A172 (cell line): ENCODE measurements around the gene PPP2R5A. TPM values are rescaled to one million over a fixed set of nuclear protein-coding genes. Genes with fewer than 3 reads are reported as not detected.
"Not testable (repeated sequence)": the region's sequence is repeated elsewhere in the genome, so short reads cannot be mapped to it uniquely, and the experiment has no call there.

Experiments
- DNase-seq: peaks from one replicate; pipeline ENCODE4 v3.0.0-alpha.2; 2015; ENCODE audit warnings: low spot score
- total RNA-seq: library from RNA; depleted of rRNA; stranded (reverse); fragments of >200 nt; shearing (Covaris generic); gene quantifications from 2 replicates; pipeline ENCODE4 v1.2.3, GENCODE V29; 2014

The PPP2R5A gene
- total RNA-seq, 1 experiment from 2014 or later: 24.4 TPM

DNA sequence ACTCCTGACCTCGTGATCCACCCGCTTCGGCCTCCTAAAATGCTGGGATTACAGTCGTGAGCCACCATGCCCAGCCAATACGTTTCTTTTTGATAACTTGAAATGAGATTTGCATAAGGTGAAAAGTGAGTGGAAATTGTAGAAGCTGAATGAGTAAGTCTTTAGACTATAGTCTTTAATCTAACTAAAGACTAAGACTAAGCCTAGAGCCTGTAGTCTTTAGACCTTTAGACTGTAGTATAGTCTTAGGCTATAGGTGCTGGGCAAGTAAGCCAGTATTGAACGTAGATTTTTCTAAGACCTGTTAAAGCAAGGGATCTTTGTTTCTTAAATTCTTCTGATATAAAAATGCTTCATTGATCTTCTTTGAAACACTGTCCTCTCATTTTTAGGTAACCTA lies 12.1 kb downstream of the PPP2R5A start:
- DNase-seq: no peak

DNA sequence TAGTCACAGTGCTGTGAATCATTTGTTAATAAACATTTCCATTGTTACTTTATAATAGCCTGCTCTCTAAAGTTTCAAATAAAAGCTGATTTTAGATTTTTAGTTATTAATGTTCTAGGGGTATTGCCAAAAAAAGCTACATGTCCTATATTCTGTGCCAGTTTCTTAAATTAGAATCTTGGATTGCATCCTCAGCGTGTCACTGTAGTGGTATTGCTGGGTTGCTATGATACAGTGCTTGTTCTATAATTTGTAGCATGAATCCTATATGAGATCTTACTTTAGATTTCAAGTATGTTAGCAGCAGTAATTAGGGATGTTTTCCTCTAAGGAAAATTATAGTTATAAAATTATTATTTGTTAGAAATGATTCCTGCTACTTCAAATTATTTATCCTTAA lies 16.4 kb downstream of the PPP2R5A start:
- no peak for DNase-seq

DNA sequence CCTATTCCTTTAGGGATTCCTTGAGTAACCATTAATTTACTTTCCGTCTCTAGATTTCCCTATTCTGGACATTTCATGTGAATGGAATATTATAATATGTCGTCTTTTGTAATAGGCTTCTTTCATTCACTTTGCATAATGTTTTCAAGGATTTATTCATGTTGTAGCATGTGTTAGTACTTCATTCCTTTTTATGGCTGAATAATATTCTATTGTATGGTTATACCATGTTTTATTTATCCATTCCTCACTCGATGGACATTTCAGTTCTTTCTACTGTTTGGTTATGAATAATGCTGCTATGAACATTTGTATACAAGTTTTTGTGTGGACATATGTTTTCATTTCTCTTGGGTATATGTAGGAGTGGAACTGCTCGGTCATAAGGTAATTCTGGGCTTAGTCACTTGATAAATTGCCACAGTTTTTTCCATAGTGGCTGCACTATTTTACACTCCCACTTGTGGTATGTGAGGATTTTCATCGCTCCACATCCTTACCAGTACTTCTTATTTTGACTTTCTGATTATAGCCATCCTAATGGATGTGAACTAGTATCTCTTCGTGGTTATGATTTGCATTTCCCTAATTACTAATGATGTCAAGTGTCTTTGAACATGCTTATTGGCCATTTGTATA lies 17.7 kb downstream of the PPP2R5A start:
- DNase-seq: no peak

DNA sequence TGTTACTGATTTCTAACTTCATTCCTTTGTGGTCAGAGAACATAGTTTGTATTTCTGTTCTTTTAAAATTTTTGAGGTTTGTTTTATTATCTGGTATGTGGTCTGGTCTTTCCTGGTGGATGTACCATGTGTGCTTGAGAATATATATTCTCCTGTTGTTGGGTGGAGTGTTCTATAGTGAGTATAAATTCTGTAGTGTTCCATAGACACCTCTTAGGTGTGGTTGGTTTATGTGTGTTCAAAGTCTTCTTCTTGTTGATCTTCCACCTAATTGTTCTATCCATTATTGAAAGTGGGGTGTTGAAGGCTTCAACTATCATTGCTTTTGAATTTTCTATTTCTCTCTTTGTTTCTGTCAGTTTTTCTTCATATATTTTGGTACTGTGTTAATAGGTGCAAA lies 20.1 kb downstream of the PPP2R5A start:
- no peak for DNase-seq

DNA sequence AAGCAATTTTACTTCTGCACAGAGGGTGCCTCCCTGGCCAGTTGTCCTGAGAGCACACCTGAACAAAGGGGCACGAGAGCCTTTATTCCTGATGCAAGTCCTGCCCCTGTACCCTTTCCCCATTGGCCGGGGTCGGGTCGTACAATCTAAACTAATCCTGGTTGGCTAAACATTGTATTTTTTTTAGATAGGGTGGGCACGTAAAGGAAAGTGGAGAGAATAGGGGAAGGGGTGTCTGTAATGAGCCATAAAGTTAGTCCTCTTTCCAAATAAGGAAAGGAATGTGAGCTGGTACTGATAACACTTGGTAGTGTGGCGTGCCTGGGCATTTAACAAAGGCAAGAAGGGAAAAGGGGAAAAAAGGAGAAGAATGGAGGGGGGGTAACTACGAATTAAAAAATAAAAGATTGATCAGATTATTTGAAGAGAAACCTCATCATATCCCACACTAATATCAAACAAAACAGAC lies 20.8 kb downstream of the PPP2R5A start:
- not testable (repeated sequence) for DNase-seq

DNA sequence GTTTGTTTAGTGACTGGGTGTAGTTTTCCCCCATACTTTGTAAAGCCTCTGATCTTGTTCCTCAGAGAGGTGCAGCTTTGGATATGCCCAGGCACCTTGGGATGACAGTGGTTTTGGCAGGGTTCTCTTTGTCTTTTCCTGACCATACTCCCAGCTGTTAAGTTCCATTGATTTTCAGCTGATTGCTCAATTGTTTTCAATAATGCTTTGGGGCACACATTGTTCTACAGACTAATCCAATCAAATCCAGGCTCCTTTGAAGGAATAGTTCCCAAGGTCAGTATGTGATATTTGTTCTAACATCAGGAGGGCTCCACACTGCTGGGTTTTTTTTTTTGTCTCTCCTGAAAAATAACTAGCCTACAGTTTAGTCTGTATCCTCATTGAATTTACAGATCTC lies 24.8 kb downstream of the PPP2R5A start:
- no peak for DNase-seq

DNA sequence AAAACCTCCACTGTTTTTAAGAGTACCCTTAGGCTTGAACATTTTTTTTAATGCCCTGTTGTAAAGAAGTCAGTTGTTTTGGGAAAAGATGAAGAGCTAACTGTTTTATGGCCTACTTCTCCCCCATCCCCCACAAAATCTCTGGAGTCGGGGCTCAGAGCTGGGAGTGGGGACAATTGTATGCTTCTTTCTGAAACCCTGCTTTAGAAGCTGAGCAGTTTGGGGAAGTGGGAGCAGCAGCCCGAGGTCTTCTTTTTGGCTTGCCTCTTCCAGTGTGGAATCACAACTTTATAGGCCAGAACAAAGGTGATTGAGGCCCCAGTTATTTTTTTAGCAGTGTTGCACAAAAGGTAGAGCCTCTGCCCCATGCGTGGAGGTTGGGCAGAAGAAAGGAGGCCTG lies 25.2 kb downstream of the PPP2R5A start:
- no peak for DNase-seq

DNA sequence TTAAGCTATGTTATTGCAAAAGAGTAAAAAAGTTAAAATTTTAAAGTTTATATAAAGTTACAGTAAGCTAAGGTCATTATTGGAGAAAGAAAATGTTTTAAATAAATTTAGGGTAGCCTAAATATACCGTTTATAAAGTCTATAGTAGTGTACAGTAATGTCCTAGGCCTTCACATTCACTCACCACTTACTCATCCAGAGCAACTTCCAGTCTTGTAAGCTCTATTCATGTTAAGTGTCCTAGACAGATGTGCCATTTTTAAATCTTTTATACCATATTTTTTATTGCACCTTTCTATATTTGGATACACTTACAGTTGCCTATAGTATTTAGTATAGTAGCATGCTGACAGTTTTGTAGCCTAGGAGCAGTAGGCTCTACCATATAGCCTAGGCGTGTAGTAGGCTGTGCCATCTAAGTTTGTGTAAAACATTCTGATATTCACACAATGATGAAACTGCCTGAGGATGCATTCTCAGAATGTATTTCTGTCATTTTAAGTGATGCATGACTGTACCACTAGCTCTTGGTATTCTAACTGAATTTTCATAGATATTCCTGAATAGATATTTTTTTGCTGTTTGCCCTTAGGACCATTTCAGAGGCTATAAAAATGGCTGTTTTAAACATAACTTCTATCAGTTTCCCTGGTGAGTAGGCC lies 26.8 kb downstream of the PPP2R5A start:
- no peak for DNase-seq

DNA sequence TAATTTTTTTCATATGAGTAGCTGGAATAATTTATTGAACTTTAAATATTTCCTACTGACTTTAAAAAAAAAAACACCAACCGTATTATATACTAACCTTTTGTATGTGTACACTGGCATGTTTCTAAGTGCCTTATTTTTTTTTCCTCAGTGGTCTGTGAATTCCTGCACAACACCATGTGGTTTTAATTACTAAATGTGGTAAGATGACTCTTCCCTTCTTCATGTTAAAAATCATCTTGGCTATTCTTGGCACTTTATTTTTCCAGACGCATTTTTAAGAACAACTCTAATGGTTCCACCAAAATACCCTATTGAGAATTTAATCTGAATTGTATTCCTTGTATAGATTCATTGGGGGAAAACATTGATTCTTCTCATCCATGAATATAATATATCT lies 28.4 kb downstream of the PPP2R5A start:
- DNase-seq: no peak

DNA sequence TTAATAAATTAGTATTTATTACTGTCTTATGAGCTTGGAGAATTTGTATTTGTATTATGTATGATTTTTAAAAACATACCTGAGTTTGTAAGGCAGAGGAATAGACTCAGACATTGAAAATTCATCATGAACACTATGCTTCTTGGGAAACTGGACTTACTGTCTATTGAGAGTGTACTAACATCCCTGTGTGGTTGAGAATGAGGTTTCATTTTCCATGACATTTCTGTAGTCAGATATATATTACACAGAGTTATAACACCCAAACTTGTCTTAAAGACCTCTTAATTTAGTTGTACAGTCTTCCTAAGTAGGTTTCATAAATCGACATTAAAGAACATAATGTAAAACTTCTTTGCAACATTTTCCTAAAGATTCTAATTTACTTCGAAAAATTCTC lies 30.0 kb downstream of the PPP2R5A start:
- DNase-seq: no peak

DNA sequence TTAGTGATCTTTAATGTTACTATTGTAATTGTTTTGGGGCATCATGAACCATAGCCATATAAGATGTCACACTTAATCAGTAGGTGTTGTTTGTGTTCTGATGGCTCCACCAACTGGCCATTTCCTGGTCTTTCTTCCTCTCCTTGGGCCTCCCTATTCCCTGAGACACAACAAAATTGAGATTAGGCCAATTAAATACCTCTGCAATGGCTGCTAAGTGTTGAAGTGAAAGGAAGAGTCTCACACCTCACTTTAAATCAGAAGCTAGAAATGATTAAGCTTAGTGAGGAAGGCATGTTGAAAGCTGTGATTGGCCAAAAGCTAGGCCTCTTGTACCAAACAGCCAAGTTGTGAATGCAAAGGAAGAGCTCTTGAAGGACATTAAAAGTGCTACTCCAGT lies 30.7 kb downstream of the PPP2R5A start:
- DNase-seq: peak; percentile 60

DNA sequence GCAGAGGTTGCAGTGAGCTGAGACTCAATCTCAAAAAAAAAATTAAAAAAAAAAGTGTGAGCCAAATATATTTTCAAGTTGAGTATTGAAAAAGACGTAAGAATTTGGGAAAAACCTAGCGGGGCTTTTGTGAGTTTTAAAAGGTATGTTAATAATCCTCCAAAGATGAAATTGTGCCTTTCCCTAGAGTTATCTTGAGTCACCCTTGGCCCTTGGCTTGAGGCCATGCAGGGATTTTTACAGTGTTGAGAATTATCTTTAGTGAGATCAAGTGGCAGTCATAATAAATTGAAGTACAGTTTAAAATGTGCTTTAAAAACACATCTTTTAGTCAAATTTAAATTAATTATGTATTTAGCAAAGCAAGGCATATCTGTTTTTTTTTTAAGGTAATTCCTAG lies 32.7 kb downstream of the PPP2R5A start:
- no peak for DNase-seq

DNA sequence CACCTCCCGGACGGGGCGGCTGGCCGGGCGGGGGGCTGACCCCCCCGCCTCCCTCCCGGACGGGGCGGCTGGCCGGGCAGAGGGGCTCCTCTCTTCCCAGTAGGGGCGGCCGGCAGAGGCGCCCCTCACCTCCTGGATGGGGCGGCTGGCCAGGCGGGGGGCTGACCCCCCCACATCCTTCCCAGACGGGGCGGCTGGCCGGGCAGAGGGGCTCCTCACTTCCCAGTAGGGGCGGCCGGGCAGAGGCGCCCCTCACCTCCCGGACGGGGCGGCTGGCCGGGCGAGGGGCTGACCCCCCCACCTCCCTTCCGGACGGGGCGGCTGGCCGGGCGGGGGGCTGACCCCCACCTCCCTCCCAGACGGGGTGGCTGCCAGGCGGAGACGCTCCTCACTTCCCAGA lies 35.8 kb downstream of the PPP2R5A start:
- DNase-seq: not testable (repeated sequence)

DNA sequence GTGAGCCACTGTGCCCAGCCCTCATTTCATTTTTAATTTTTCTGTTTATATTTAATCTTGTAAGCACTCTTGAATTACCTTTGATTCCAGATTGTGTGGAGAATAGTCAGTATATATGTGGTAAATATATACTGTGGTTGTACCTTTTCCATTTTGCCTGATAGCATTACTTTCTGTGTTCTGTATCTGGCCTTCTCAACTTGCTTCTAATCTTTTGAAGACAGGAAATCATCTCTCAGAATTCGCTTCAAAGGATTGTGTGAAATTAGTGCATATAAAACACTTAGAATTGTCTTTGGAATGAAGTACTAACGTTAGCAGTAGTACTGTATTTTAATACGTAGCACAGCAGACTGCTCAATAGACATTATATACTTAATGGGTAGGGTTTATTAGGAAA lies 37.9 kb downstream of the PPP2R5A start:
- no peak for DNase-seq

DNA sequence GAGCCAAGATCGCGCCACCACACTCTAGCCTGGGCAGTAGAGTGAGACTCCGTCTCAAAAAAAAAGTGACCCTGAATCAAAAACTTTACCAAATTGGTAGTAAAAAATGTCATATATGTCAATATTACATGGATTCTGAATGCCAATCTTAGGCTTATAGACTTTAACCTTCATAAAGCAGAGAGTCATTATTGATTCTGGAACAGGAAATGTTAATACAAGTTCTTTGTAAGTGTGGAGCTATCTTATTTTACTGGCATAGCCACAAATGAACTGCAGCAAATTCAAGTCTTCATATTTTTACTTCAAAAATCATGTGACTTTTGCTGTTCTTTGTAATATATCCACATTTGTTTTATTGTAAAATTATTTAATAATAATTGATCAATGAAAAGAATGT lies 41.3 kb downstream of the PPP2R5A start:
- DNase-seq: no peak

DNA sequence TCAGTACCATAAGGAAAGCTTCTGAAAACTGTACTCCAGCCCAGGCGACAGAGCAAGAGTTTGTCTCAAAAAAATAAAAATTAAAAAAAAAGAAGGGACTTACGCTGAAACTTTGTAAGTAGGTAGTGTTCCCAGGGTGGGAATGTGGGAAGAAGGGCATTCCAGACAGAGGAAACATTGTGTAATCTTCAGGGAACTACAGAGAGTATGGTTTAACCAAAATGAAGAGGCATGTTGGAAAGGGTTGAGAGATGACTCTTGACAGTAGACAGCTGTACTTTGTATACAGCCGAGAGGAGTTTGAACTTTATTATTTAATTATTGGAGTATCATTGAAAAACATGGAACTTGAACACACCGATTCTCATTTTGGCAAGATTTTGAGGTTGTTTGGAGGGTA lies 43.0 kb downstream of the PPP2R5A start:
- no peak for DNase-seq

DNA sequence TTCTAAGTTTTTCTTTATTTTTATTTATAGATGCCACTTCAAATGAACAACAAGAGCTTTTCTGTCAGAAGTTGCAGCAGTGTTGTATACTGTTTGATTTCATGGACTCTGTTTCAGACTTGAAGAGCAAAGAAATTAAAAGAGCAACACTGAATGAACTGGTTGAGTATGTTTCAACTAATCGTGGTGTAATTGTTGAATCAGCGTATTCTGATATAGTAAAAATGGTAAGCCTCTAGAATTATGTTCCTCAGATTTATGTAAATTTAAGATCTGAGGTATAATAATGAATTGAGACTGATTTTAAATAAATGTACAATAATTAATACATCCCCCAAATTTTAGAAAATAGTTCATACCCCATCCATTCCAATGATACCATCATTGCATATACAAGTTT lies 43.9 kb downstream of the PPP2R5A start:
- DNase-seq: no peak

DNA sequence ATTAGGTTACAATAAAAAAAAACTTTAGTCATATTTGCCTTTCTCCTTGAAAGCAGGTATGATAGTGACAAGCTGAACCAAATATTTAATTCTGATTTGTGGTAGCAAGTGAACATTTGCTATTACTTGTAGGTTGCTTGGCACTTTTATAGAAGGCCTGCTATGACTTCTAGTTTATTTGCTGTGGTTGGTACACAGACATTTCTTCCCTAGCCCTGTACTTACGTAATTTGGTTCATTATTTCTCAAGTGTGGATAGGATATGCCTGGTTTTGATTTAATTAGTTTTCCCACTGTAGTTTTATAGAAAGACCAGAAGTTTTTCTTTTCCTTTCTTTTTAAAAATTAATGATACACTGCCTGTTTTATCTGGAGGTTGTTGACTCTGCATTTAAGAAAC lies 55.9 kb downstream of the PPP2R5A start:
- DNase-seq: no peak

DNA sequence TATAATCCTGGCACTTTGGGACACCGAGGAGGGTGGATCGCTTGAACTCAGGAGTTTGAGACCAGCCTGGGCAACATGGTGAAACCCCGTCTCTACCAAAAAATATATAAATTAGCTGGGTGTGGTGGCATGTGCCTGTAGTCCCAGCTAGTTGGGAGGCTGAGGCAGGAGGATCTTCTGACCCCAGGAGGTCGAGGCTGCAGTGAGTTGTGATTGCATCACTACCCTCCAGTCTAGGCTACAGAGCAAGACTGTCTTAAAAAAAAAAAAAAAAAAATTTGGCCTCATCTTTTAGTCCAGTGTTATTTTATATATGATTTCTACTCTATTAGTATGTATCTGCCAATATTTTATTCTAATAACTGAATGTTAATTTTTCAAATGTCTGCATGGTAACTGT lies 59.7 kb downstream of the PPP2R5A start:
- no peak for DNase-seq

DNA sequence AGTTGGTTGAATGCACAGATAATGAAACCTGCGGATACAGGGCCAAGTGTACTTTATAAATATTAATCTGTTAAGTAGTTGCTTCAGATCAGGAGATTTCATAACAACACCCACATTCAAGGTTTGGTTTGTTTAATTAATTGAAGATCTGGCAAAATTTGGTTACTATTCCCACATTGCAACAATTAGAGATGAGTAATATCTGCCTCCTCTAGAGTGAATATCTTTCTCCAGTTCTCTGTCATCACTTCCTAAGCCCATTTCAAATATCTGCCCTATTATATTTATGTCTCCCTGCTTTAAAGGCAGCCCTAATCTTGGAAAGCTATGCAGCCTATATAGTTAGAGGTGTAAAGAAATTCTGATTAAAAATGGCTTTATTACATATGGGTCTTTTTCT lies 61.4 kb downstream of the PPP2R5A start:
- DNase-seq: no peak

DNA sequence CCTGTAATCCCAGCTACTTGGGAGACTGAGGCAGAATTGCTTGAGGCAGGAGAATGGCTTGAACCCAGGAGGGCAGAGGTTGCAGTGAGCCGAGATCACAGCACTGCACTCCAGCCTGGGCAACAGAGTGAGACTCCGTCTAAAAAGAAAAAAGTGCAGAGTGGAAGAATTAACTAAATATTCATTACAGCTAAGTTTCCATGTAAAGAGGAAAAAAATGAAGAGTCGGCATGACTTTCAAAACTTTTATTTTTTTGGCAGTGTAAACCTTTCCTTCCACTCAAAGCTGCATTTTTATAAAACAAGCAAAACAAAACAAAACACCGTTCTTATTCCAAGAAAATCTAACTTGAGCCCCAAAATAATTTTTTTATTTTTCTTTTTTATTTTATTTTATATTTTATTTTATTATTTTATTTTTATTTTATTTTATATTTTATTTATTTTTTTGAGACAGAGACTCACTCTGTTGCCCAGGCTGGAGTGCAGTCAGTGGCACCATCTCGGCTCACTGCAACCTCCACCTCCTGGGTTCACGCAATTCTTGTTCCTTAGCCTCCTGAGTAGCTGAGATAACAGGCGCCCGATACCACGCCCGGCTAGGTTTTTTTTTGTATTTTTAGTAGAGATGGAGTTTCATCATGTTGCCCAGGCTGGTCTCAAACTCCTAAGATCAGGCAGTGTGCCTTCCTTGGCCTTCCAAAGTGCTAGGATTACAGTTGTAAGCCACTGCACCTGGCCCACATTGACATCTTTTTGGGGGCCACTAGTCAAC lies 66.6 kb downstream of the PPP2R5A start:
- DNase-seq: no peak

DNA sequence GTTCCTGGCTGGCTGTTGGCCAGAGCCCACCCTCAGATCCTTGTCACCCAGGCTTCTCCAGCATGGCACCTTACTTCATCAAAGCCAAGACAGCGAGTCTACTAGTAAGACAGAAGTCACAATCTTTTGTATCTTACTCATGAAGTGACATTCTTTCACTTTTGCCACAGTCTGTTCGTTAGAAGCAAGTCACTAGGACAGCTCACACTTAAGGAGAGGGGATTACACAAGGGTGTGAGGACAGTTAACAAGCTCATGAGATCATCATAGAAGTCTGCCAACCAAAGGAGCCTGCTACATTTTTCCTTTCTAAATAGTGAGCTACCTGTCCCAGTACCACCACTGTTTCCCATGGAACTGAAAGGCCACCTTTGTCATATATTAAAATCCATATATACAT lies 68.0 kb downstream of the PPP2R5A start:
- no peak for DNase-seq

DNA sequence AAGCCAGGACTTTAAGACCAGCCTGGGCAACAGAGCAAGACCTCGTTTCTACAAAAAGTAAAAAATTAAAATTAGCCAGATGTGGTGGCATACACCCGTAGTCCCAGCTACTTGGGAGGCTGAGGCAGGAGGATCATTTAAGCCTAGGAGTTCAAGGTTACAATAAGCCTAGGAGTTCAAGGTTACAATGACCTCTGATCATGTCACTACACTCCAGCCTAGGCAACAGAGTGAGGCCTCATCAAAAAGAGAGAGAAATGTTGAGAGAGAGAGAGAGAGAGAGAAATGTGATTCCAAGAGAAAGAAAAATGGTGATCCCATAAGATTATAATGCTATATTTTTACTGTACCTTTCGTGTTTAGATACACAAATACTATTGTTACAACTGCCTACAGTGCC lies 69.3 kb downstream of the PPP2R5A start:
- no peak for DNase-seq
